Spleen (tissue), 11 donors: ENCODE measurements around the gene GRK7. TPM values are rescaled to one million over a fixed set of nuclear protein-coding genes. Genes with fewer than 3 reads are reported as not detected.

Source experiments
- DNase-seq: peaks from one replicate; pipeline ENCODE4 v3.0.0-alpha.2; 2020
- H3K27ac ChIP-seq, 8 donors: fragments of 200-600 bp; sonication (generic) in 7 of 8; 1 replicate in 4 of 8; 2 replicates in 4 of 8; pipeline versions ENCODE4 v1.5.0 to v1.8.0; 2016 to 2021; ENCODE audit warnings: inconsistent platforms in 4 of 8, mild to moderate bottlenecking in 4 of 8, moderate library complexity in 1 of 8
- H3K27me3 ChIP-seq, 7 donors: fragments of 200-600 bp; sonication (generic) in 6 of 7; replicated peaks in 1 of 7; 1 replicate in 4 of 7; 2 replicates in 3 of 7; pipeline versions ENCODE4 v1.5.0 to v1.8.0; 2016 to 2021; ENCODE audit warnings: inconsistent platforms in 3 of 7, mild to moderate bottlenecking in 1 of 7
- H3K36me3 ChIP-seq, 6 donors: fragments of 200-600 bp; sonication (generic) in 5 of 6; 1 replicate in 4 of 6; 2 replicates in 2 of 6; pipeline versions ENCODE4 v1.5.0 to v1.8.0; 2016 to 2021; ENCODE audit warnings: inconsistent platforms in 2 of 6
- H3K4me1 ChIP-seq, 6 donors: fragments of 200-600 bp; sonication (generic) in 5 of 6; 1 replicate in 3 of 6; 2 replicates in 3 of 6; pipeline versions ENCODE4 v1.5.0 to v1.8.0; 2016 to 2021; ENCODE audit warnings: inconsistent platforms in 3 of 6
- H3K4me3 ChIP-seq, 8 donors: fragments of 200-600 bp; sonication (generic) in 7 of 8; 1 replicate in 4 of 8; 2 replicates in 4 of 8; pipeline versions ENCODE4 v1.5.0 to v1.8.0; 2016 to 2021; ENCODE audit warnings: inconsistent platforms in 4 of 8, mild to moderate bottlenecking in 4 of 8, moderate library complexity in 2 of 8
- H3K9me3 ChIP-seq, 8 donors: fragments of 200-600 bp; sonication (generic) in 7 of 8; 1 replicate in 4 of 8; 2 replicates in 4 of 8; pipeline versions ENCODE4 v1.5.0 to v1.8.0; 2016 to 2021; ENCODE audit warnings: inconsistent platforms in 4 of 8
- CTCF ChIP-seq, 11 experiments: fragments of 200-600 bp in 7 of 11; fragments of 450-650 bp in 4 of 11; sonication (generic) in 4 of 11; IDR thresholded peaks in 8 of 11; conservative IDR thresholded peaks in 3 of 11; 1 replicate in 7 of 11; 2 replicates in 4 of 11; pipeline versions ENCODE4 v1.4.0 to v1.8.0; 2016 to 2021; ENCODE audit warnings: antibody characterized with exemption in 11 of 11, inconsistent platforms in 4 of 11, mild to moderate bottlenecking in 1 of 11
- POLR2A ChIP-seq, 3 donors: fragments of 450-650 bp; IDR thresholded peaks; one replicate each; pipeline ENCODE4 v1.5.1; 2017; ENCODE audit warnings: antibody characterized with exemption in 3 of 3, mild to moderate bottlenecking in 1 of 3
- POLR2AphosphoS5 ChIP-seq, 3 donors: sonication (generic); formaldehyde crosslinking; IDR thresholded peaks; one replicate each; pipeline ENCODE4 v1.5.1; 2017; ENCODE audit warnings: antibody characterized with exemption in 3 of 3
- WGBS, 5 donors: extraction: QIAGEN DNeasy Blood & Tissue Kit in 3 of 5; methylation state at CpG; one replicate each; pipeline versions ENCODE4 v1.1.5 to v1.1.7; 2013 to 2018; 5-methylcytosine and 5-hydroxymethylcytosine counted together
- intact Hi-C: fragments of 100-400 bp; cut with DNase I; formaldehyde crosslinking; loops from one replicate; pipeline ENCODE4 v1.15.0; 2023; ENCODE audit warnings: low total_unique reads
- polyA plus RNA-seq, 3 donors: library from polyadenylated mRNA; stranded (reverse); fragments of 200-250 nt; gene quantifications; one replicate each; pipeline ENCODE4 v1.2.1, GENCODE V29; 2013
- total RNA-seq, 7 donors: library from RNA; depleted of rRNA in 3 of 7; stranded (reverse); fragments of >200 nt in 3 of 7; fragmentation: NEBNext Ultra II Directional in 4 of 7; extraction: Animal tissue kit (Norgen Biotek cat#: 25700) in 4 of 7; gene quantifications; one replicate each; pipeline versions ENCODE4 v1.1.0 to v1.2.1, GENCODE V29; 2016 to 2021
- donor health status: healthy with polysubstance abuse.
- donor health status: DM: no; HTN: no; CAD: no; lungs with moderate emphysema.
- donor health status: DM: no; HTN: no; CAD: no.
- donor health status: Bipolar disorder and iron deficiency.
- donor health status: healthy.
- donor health status: DM: no; HTN: no; CAD: no.
- donor health status: DM: yes; HTN: yes; CAD: no.

Gene GRK7
- total and polyA plus RNA-seq, 10 donors, result 0.02 to 0.26 (median 0.14) TPM; not detected in 5

- DNase-seq, result no peak
- WGBS, 5 donors, result 88 to 97% (median 97%) methylated on average over 1 of the region's 1 CpG
- no peaks in the 10 kb centered on the region for H3K9me3 ChIP-seq
- intact Hi-C loops, result no loop called here
- no peaks in the 10 kb centered on the region for H3K27me3 ChIP-seq
- H3K27ac ChIP-seq, result no peak overlapping the region
- TF ChIP-seq POLR2A (IDR thresholded peaks at IDR 0.05) (no peak), CTCF (IDR thresholded peaks at IDR 0.05 in 8 of 11, conservative IDR thresholded peaks at IDR 0.05 in 3 of 11) (no peak), POLR2AphosphoS5 (IDR thresholded peaks at IDR 0.05) (no peak)
- no peaks in the 10 kb centered on the region for H3K36me3 ChIP-seq
- peaks cover 0 to 4% (median 0%) of the 10 kb centered on the region in 6 donors for H3K4me1 ChIP-seq
- no peak overlapping the region for H3K4me3 ChIP-seq
Measured at GRCh38 chr3:141764465-141764864, 1.3 kb downstream of the GRK7 start.

GRCh38 chr3:141764986-141765385 lies 1.8 kb downstream of the GRK7 start:
- Histone ChIP-seq H3K27ac (no peak overlapping the region), H3K9me3 (no peaks in the 10 kb centered on the region), H3K27me3 (no peaks in the 10 kb centered on the region), H3K36me3 (no peaks in the 10 kb centered on the region), H3K4me3 (no peak overlapping the region), H3K4me1 (peaks cover 0 to 4% (median 0%) of the 10 kb centered on the region in 6 donors)
- DNase-seq, result no peak
- WGBS, 5 donors, result 39 to 74% (median 60%) methylated on average over 2 of the region's 2 CpGs
- no peak for TF ChIP-seq POLR2AphosphoS5 (IDR thresholded peaks at IDR 0.05)
- no peak for TF ChIP-seq CTCF (IDR thresholded peaks at IDR 0.05 in 8 of 11, conservative IDR thresholded peaks at IDR 0.05 in 3 of 11)
- TF ChIP-seq POLR2A (IDR thresholded peaks at IDR 0.05), result no peak
- intact Hi-C loops, result no loop called here

- Histone ChIP-seq H3K9me3 (no peaks in the 10 kb centered on the region), H3K27ac (no peak overlapping the region), H3K27me3 (no peaks in the 10 kb centered on the region), H3K4me1 (peaks cover 0 to 4% (median 0%) of the 10 kb centered on the region in 6 donors), H3K36me3 (no peaks in the 10 kb centered on the region), H3K4me3 (no peak overlapping the region)
- no peak for TF ChIP-seq CTCF (IDR thresholded peaks at IDR 0.05 in 8 of 11, conservative IDR thresholded peaks at IDR 0.05 in 3 of 11)
- TF ChIP-seq POLR2AphosphoS5 (IDR thresholded peaks at IDR 0.05), result no peak
- no peak for TF ChIP-seq POLR2A (IDR thresholded peaks at IDR 0.05)
- intact Hi-C loops, result no loop called here
- WGBS, 5 donors, result 73 to 85% (median 77%) methylated on average over 2 of the region's 2 CpGs
- DNase-seq, result no peak
Measured at GRCh38 chr3:141767066-141767465, 3.9 kb downstream of the GRK7 start.

- Histone ChIP-seq H3K27me3 (no peaks in the 10 kb centered on the region), H3K4me1 (peaks cover 0 to 4% (median 0%) of the 10 kb centered on the region in 6 donors), H3K36me3 (no peaks in the 10 kb centered on the region), H3K9me3 (no peaks in the 10 kb centered on the region), H3K4me3 (no peak overlapping the region), H3K27ac (no peak overlapping the region)
- intact Hi-C loops, result no loop called here
- 72 to 80% (median 73%) methylated on average over 6 of the region's 6 CpGs for WGBS, 5 donors
- TF ChIP-seq POLR2A (IDR thresholded peaks at IDR 0.05) (no peak), CTCF (IDR thresholded peaks at IDR 0.05 in 8 of 11, conservative IDR thresholded peaks at IDR 0.05 in 3 of 11) (no peak), POLR2AphosphoS5 (IDR thresholded peaks at IDR 0.05) (no peak)
- no peak for DNase-seq
Measured at GRCh38 chr3:141769221-141769894, 6.2 kb downstream of the GRK7 start.
